SK-N-MC (cell line): ENCODE data around the gene UBL5.

Experiments used
- EZH2 ChIP-seq: fragments of 200-600 bp; sonication (generic); IDR thresholded peaks from one replicate; pipeline ENCODE4 v1.6.1; 2017; ENCODE audit warnings: antibody characterized with exemption
- POLR2AphosphoS5 ChIP-seq: IDR thresholded peaks from 2 replicates; pipeline ENCODE4 v1.6.1; 2012; ENCODE audit warnings: mild to moderate bottlenecking, low read depth, low read length, borderline replicate concordance

DNA sequence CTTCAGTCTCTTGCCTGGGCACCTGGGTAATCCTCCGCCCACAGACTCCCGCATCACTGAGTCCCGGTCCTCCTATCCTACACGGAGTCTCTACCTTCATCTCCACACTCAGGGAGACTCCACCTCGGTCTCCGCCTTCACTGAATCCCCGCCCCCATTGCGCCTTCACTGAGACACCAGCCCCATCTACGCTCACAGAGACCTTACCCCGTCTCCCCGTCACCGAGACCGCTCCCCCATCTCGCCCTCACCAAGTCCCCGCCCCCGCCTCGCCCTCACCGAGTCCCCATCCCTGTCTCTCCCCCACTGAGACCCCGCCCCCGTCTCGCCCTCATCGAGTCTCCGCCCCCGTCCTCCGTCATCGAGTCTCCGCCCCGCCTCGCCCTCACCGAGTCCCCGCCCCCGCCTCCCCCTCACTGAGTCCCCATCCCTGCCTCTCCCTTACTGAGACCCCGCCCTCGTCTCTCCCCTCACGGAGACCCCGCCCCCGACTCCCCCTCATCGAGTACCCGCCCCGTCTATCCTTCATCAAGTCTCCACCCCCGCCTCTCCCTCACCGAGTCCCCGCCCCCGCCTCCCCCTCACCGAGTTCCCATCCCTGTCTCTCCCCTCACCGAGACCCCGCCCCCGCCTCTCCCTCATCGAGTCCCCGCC is 36.0 kb upstream of the UBL5 start:
- TF ChIP-seq POLR2AphosphoS5 (no peak), EZH2 (no peak)
